ENCODE data around the gene SEC61B. TPM values are rescaled to one million over a fixed set of nuclear protein-coding genes. Genes with fewer than 3 reads are reported as not detected.

The SEC61B gene
- total and polyA plus RNA-seq, 10 of the 15 experiments (the other 5 are each of a cell fraction or from before 2014, with no cell fraction given), result 108 to 747 (median 301) TPM

DNA sequence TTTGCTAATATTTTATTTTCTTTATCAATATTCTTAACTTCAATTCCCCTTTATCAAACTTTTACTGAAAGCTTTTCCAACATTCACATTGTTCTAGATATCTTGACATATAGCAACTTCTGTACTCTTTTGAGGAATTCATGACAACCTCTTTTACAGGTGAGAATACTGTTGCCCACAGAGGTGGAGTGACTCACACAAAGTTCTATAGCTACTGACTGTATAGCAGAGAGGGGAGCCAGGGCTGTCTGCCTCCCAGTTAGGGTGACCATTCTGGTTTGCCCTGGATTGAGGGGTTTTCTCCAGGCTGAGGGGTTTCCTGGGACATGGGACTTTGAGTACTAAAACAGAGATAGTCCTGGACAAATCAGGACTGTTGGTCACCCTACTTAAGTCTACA lies 16.2 kb downstream of the SEC61B start:
- ChIA-PET SMC1A (ENCODE audit: uncharacterized antibody, unreplicated experiment) (interaction anchor here (0.9 to 9.0 kb wide), 5 partner anchors 8 to 35 kb away, joined by 3 to 143 read pairs (median 6); no protein-coding TSS in a partner anchor), POLR2A (interaction anchor here (0.6 to 1.2 kb wide), 3 partner anchors 16 to 355 kb away, joined by 3 to 5 read pairs (median 3); no protein-coding TSS in a partner anchor), RAD21 (ENCODE audit: unreplicated experiment) (interaction anchor here (0.8 to 2.1 kb wide), 2 partner anchors 16 to 27 kb away, joined by 3 to 5 read pairs; no protein-coding TSS in a partner anchor), CTCF (interaction anchor here (1.0 kb wide), 1 partner anchor 16 kb away, joined by 3 read pairs; no protein-coding TSS in a partner anchor)
- no TSS peak for BruUV-seq (replicated peaks)
- in situ Hi-C loops (cut with MboI), result no loop called here
- peaks cover 7% of the 10 kb centered on the region; the same call in 2 of the 3 replicates for H3K9me3 ChIP-seq (replicated peaks; ENCODE audit: control insufficient read depth, insufficient read depth, low read length)
- peaks cover 46% of the 10 kb centered on the region for H3K4me1 ChIP-seq (ENCODE audit: control insufficient read depth, insufficient read depth, low read length)
- H3K9ac ChIP-seq (ENCODE audit: control insufficient read depth, insufficient read depth, low read length), result no peak overlapping the region
- H3K27ac ChIP-seq (ENCODE audit: control insufficient read depth, insufficient read depth), result no peak overlapping the region
- H3K27me3 ChIP-seq (replicated peaks in 1 of 2; ENCODE audit: control insufficient read depth in 2 of 2, insufficient read depth in 2 of 2, low read length in 1 of 2), result no peaks in the 10 kb centered on the region
- intact Hi-C loops (cut with micrococcal nuclease; ENCODE audit: unreplicated experiment), result loop anchor here (5.0 kb wide), 1 partner anchor 56 kb away; no protein-coding TSS in a partner anchor
- H3K4me2 ChIP-seq (ENCODE audit: control insufficient read depth, insufficient read depth), result no peak overlapping the region
- H3K36me3 ChIP-seq (ENCODE audit: control insufficient read depth in 2 of 2, insufficient read depth in 2 of 2, low read length in 1 of 2), result peaks cover 0 to 3% of the 10 kb centered on the region in 2 experiments; a peak in 2 of 4 replicates
- ATAC-seq, result no peak
- DNase-seq (ENCODE audit: low read depth, low spot score), result no peak
- H3K4me3 ChIP-seq, result no peak overlapping the region
- no peaks in the 10 kb centered on the region for H4K20me1 ChIP-seq (ENCODE audit: control insufficient read depth, insufficient read depth)
- H2AFZ ChIP-seq (ENCODE audit: control insufficient read depth, low read depth, low read length), result no peak overlapping the region
- FAIRE-seq, result no peak
- H3K79me2 ChIP-seq (ENCODE audit: control insufficient read depth, insufficient read depth, low read length), result no peaks in the 10 kb centered on the region; the same call in 1 of the 2 replicates
- TF ChIP-seq JUNB (IDR thresholded peaks at IDR 0.05) (no peak), POLR2AphosphoS5 (IDR thresholded peaks at IDR 0.05; ENCODE audit: low read length) (no peak), NKRF (conservative IDR thresholded peaks at IDR 0.05) (no peak), RELA (IDR thresholded peaks at IDR 0.05; ENCODE audit: borderline replicate concordance, partially characterized antibody) (no peak), MYC (IDR thresholded peaks at IDR 0.05; ENCODE audit: insufficient read depth, insufficient read length, insufficient replicate concordance, low read length, severe bottlenecking) (no peak), NR2F1 (conservative IDR thresholded peaks at IDR 0.05) (no peak), PML (IDR thresholded peaks at IDR 0.05; ENCODE audit: low read length) (no peak), MTA2 (IDR thresholded peaks at IDR 0.05; ENCODE audit: low read depth) (no peak), GABPA (IDR thresholded peaks at IDR 0.05; ENCODE audit: low read depth) (no peak), ATF7 (IDR thresholded peaks at IDR 0.05; ENCODE audit: low read depth) (no peak), MYB (IDR thresholded peaks at IDR 0.05; ENCODE audit: borderline replicate concordance, low read depth, low read length) (no peak), MTA3 (IDR thresholded peaks at IDR 0.05; ENCODE audit: borderline replicate concordance, low read length) (no peak)
- TF ChIP-seq, protein P1, sequence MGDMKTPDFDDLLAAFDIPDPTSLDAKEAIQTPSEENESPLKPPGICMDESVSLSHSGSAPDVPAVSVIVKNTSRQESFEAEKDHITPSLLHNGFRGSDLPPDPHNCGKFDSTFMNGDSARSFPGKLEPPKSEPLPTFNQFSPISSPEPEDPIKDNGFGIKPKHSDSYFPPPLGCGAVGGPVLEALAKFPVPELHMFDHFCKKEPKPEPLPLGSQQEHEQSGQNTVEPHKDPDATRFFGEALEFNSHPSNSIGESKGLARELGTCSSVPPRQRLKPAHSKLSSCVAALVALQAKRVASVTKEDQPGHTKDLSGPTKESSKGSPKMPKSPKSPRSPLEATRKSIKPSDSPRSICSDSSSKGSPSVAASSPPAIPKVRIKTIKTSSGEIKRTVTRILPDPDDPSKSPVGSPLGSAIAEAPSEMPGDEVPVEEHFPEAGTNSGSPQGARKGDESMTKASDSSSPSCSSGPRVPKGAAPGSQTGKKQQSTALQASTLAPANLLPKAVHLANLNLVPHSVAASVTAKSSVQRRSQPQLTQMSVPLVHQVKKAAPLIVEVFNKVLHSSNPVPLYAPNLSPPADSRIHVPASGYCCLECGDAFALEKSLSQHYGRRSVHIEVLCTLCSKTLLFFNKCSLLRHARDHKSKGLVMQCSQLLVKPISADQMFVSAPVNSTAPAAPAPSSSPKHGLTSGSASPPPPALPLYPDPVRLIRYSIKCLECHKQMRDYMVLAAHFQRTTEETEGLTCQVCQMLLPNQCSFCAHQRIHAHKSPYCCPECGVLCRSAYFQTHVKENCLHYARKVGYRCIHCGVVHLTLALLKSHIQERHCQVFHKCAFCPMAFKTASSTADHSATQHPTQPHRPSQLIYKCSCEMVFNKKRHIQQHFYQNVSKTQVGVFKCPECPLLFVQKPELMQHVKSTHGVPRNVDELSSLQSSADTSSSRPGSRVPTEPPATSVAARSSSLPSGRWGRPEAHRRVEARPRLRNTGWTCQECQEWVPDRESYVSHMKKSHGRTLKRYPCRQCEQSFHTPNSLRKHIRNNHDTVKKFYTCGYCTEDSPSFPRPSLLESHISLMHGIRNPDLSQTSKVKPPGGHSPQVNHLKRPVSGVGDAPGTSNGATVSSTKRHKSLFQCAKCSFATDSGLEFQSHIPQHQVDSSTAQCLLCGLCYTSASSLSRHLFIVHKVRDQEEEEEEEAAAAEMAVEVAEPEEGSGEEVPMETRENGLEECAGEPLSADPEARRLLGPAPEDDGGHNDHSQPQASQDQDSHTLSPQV (IDR thresholded peaks at IDR 0.05), result no peak
- TF ChIP-seq, protein P2, sequence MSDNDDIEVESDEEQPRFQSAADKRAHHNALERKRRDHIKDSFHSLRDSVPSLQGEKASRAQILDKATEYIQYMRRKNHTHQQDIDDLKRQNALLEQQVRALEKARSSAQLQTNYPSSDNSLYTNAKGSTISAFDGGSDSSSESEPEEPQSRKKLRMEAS (IDR thresholded peaks at IDR 0.05; ENCODE audit: low read depth, low read length), result no peak
- TF ChIP-seq, protein P3, sequence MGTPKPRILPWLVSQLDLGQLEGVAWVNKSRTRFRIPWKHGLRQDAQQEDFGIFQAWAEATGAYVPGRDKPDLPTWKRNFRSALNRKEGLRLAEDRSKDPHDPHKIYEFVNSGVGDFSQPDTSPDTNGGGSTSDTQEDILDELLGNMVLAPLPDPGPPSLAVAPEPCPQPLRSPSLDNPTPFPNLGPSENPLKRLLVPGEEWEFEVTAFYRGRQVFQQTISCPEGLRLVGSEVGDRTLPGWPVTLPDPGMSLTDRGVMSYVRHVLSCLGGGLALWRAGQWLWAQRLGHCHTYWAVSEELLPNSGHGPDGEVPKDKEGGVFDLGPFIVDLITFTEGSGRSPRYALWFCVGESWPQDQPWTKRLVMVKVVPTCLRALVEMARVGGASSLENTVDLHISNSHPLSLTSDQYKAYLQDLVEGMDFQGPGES (IDR thresholded peaks at IDR 0.05), result no peak
- TF ChIP-seq, protein P4, sequence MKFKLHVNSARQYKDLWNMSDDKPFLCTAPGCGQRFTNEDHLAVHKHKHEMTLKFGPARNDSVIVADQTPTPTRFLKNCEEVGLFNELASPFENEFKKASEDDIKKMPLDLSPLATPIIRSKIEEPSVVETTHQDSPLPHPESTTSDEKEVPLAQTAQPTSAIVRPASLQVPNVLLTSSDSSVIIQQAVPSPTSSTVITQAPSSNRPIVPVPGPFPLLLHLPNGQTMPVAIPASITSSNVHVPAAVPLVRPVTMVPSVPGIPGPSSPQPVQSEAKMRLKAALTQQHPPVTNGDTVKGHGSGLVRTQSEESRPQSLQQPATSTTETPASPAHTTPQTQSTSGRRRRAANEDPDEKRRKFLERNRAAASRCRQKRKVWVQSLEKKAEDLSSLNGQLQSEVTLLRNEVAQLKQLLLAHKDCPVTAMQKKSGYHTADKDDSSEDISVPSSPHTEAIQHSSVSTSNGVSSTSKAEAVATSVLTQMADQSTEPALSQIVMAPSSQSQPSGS (IDR thresholded peaks at IDR 0.05; ENCODE audit: low read length), result no peak

Measured in GM12878 (cell line).